Mucosa of gallbladder (tissue), 1 donor: Measurements from ENCODE around the gene ASB18. TPM values are rescaled to one million over a fixed set of nuclear protein-coding genes. Genes with fewer than 3 reads are reported as not detected.
A peak's percentile ranks its signal among the peaks of the same experiment; 100 is the strongest.
"Not testable (repeated sequence)": the region's sequence is repeated elsewhere in the genome, so short reads cannot be mapped to it uniquely, and the experiment has no call there.

Source experiments
- DNase-seq: peaks from one replicate; pipeline ENCODE4 v3.0.0-alpha.2; 2020; ENCODE audit warnings: low spot score
- total RNA-seq: library from RNA; stranded (reverse); gene quantifications from one replicate; pipeline ENCODE4 v1.2.1, GENCODE V29; 2021
- donor health status: DM: no; HTN: no; CAD: no.

ASB18 gene
- total RNA-seq: not detected

- DNase-seq: no peak
Observed at GRCh38 chr2:236264256-236264655, at the start of gene ASB18. ASB18 (minus strand) TSS chr2:236264406; CDS start chr2:236264345, 61 bp downstream.

- DNase-seq: no peak
Observed at GRCh38 chr2:236311286-236311685, 47.1 kb upstream of the ASB18 start.

- no peak for DNase-seq
Observed at GRCh38 chr2:236309669-236310029, 45.4 kb upstream of the ASB18 start.

- no peak for DNase-seq
Observed at GRCh38 chr2:236308855-236309668, 44.9 kb upstream of the ASB18 start.

GRCh38 chr2:236307641-236308040 lies 43.4 kb upstream of the ASB18 start:
- no peak for DNase-seq

- no peak for DNase-seq
Observed at GRCh38 chr2:236306825-236307540, 42.8 kb upstream of the ASB18 start.

GRCh38 chr2:236305964-236306605 lies 41.9 kb upstream of the ASB18 start:
- DNase-seq: no peak

- DNase-seq: no peak
Observed at GRCh38 chr2:236305531-236305930, 41.3 kb upstream of the ASB18 start.

- DNase-seq: no peak
Observed at GRCh38 chr2:236303935-236304334, 39.7 kb upstream of the ASB18 start.

GRCh38 chr2:236302555-236302954 lies 38.3 kb upstream of the ASB18 start:
- peak; percentile 8 for DNase-seq

- peak; percentile 6 for DNase-seq
Observed at GRCh38 chr2:236298924-236299475, 34.8 kb upstream of the ASB18 start.

GRCh38 chr2:236295481-236295880 lies 31.3 kb upstream of the ASB18 start:
- no peak for DNase-seq

GRCh38 chr2:236294647-236295046 lies 30.4 kb upstream of the ASB18 start:
- peak; percentile 6 for DNase-seq

- peak; percentile 6 for DNase-seq
Observed at GRCh38 chr2:236293241-236293810, 29.1 kb upstream of the ASB18 start.

GRCh38 chr2:236291911-236292310 lies 27.7 kb upstream of the ASB18 start:
- peak; percentile 6 for DNase-seq

GRCh38 chr2:236291476-236291875 lies 27.3 kb upstream of the ASB18 start:
- no peak for DNase-seq

GRCh38 chr2:236290742-236291425 lies 26.7 kb upstream of the ASB18 start:
- DNase-seq: no peak

- DNase-seq: peak; percentile 6
Observed at GRCh38 chr2:236289766-236290462, 25.7 kb upstream of the ASB18 start.

- not testable (repeated sequence) for DNase-seq
Observed at GRCh38 chr2:236288373-236288772, 24.2 kb upstream of the ASB18 start.

GRCh38 chr2:236287656-236288055 lies 23.4 kb upstream of the ASB18 start:
- no peak for DNase-seq
